HG03439 (cell line): ENCODE data around the gene SLC6A13.
"Not testable (repeated sequence)": the region's sequence is repeated elsewhere in the genome, so short reads cannot be mapped to it uniquely, and the experiment has no call there.

ENCODE experiments used
- ATAC-seq: cut with Tn5 transposase; IDR thresholded peaks from one replicate; pipeline ENCODE4 v1.9.1; 2021; ENCODE audit warnings: mild to moderate bottlenecking, moderate library complexity; ENCODE audit not compliant: unreplicated experiment

The SLC6A13 gene

DNA sequence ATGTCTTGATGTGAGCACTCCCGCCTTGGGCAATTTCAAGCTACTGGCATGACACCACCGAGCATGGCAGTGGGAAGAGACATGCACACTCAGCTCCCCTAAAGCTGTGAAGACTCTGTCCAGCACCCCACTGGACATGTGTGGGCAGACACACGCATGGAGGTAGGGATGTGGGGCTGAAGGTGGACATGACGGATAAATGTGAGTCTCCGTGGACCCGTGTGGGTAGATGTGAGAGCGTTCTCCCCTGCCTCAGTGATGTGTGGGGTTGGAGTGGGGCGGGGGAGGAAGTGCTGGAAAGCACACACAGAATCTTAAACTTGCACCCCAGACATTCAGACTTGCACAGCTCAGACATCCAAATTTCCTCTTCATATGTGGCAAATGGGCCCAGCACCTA is 61.3 kb downstream of the SLC6A13 start:
- ATAC-seq = no peak

DNA sequence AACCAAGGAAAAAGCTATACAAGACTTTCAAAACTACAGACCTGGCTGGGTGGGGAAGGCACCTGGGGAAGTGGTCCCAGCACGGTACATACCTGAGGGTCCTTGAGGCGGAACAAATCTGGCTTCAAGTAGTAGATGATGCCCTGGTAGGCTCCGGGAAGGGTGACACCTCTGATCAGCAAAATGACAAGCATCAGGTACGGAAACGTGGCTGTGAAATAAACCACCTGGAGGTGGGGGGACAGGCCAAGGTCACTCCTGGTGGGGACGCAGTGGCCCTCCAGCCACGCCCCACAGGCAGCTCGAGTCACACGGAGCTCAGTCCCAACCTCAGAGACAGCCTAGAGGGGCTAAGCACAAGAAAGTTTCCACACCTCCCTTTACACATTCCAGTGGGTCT is 63.9 kb downstream of the SLC6A13 start:
- no peak for ATAC-seq

DNA sequence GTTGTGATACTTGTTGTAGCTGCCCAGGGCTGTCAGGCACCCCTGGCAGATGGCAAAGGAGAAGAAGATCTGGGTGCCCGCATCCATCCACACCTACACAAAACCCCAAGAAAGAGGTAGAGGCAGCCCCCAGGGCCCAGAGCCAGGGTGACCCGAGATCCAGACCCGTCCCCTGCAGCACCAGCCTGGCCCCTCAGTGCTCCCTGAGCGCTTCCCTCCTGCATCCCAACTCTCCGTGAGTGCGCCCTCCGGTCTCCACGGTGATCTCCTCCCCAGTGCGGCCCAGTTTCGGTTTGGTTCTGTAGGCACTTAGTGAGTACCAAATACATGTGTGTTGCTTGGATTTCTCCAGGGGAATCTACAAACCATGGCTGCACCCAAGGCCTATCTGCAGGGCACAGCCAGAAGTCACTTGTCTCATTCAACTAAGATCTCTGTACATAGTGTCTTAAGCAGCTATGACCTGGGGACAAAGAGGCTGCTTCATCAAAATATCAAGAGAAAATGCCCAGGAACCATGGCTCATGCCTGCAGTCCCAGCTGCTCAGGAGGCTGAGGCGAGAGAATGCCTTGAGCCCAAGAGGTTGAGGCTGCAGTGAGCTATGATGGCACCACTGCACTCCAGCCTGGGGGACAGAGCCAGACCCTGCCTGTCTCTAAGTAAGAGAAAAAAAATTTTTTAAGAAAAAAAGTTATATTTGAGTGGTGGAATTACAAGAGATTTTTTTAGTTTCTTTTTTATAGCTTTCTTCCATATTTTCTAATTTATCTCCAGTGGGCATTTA is 64.5 kb downstream of the SLC6A13 start:
- no peak for ATAC-seq

DNA sequence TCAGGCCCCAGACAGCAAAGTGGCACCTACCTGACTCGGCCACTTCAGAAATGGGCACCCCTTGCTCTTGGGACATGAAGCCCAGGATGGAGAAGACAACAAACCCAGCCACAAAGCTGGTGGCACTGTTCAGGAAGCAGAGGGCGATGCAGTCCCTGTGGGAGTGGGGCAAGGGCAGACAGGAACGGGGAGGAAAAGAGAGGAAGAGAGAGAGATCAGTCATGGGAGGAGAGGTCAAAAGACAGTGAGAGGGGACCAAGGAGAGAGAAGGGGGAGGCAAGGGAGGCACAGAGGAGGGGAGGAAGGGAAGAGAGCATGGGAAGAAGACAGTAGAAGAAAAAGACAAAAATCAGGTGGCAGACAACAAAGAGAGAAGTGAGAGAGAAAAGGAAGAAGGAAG is 65.3 kb downstream of the SLC6A13 start:
- ATAC-seq = no peak

DNA sequence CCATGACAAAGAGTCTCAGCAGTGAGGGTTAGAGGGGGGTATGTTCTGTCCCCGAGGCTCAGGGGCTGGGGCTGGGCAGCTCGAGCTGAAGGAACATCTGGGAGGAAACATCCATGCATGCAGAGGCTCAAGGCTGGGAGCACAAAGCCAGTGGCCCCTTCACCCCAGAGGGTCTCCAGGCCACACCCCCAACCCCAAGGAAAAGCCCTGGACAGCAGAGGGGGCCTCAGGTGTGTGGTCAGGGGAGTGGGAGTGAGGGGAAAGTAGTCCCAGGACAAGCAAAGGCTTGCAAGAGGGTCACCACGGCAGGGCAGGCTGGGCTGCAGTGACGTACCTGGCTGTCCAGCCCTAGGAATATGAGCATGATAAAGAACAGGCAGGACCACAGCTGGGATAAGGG is 66.2 kb downstream of the SLC6A13 start:
- no peak for ATAC-seq

DNA sequence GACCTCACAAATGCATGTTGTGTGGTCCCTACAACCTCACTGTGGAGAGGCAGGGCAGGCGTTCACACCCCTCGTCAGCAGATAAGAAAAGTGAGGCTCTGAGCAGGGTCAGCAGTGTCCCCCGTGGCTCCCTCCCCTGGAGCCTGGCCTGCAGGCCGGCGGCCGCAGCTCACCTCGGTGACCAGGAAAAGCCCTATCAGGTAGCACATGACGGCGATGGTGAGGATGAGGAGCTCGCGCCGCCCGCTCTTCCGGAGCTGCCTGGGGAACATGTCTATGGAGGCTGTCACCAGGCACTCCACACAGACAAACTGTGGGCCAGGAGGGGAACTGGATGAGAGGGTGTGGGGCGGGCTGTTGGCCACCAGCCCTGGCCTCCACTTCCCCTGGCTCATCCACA is 66.7 kb downstream of the SLC6A13 start:
- no peak for ATAC-seq

DNA sequence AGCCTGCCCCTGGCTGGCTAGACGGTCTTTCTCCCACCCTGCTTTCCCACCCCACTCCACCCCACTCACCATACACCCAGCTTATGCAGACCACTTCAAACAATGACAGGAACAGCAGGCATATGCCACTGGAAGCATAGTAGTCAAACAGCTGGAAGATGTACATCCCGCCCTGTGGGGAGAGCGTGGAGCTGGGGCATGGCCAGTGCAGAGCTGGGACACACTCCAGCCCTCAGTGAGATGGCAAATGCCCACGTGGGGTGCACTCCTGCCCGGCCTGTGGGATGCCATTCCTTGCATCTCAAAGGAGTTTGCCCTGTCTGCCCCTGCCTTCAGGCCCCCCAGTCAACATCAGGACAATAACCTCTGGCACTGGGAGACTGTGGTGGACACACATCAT is 67.5 kb downstream of the SLC6A13 start:
- ATAC-seq = no peak

DNA sequence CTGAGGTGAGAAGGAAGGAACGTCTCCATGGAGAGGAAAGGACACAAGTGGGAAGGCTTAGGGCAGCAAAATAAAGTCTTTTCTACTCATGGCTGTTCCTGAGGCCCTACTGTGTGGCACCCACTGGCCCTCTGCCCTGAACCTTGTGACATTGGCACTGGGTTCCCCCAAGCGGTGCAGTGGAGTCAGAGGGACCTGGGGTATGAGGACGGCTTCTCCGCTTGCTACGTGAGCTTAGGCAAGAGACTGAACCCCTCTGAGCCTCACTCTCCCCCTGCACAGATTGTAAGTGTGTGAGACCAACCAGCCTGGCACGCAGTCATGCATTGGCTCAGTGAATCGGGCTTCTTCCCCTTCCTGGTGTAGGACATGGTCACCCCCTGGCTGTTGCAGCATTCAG is 68.4 kb downstream of the SLC6A13 start:
- ATAC-seq = no peak

DNA sequence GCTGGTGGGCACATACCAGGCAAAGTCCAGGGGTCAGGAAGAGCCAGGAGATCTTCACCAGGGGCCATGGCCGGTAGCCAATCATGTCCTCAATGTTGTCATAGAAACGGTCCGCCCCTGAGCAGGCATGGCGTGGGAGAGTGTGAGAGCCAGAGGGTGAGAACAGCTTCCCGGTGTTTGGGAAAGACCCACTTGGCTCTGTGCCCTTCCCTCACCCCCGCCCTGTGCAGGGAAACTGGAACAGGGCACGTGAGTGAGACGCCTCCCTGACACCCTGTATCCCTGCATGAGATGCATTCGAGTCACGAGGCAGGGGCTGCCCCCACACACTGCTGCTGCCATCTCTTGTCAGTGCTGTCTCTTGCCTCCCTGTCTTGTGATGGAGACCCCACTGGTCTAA is 69.4 kb downstream of the SLC6A13 start:
- no peak for ATAC-seq

DNA sequence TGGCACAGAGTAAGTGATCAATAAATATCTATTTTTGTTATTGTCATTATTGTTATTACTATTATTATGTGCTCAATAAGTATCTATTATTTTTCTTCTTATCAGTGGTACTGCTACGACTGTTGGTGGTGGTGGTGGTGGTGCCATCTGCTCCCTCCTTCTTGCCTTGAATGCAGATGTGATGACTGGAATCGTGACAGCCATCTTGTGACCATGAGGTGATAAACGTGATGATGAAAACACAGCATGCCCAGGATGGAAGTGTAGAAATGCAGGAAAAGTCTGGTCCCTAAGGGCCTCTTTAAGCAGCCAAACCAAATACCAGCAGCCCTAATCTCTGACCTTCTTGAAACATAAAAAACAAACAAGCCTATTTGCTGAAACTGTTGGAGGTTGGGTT is 71.1 kb downstream of the SLC6A13 start:
- ATAC-seq = no peak

DNA sequence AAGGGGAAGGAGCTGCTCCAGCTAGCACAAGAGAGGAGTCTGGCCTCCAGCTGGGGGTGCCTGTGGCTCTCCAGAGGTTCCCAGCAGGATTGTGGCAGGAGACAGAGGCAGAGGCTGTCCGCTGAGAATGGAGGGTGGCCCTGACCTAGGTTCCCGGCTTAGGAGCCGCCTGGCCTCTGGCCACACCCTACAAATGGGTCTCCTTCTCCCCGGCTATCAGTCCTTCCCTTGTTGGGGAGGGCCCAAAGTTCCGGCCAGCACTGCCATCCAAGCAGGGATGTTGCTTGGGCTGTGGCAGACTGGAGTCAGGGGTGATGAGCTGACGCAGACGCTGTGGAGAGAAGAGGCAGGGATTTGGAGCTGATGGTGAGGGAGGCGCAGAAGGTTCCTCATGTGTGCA is 71.8 kb downstream of the SLC6A13 start:
- ATAC-seq = no peak

DNA sequence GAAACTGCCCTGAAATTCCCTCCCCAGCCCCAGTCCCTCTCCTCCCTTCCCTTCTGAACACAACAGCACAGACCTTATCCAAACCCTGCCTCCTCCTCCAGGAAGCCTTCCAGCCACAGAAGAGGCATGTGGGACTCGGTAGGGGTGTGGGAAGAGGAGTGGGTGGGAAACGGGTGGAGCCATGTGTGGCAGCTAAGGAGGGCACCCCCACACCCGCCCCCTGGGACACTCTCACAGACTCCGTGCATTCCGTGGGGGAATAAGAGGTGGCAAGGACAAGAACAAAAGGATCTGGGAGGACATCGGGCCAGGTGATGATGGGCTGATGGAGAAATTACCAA is 73.0 kb downstream of the SLC6A13 start:
- ATAC-seq = no peak

DNA sequence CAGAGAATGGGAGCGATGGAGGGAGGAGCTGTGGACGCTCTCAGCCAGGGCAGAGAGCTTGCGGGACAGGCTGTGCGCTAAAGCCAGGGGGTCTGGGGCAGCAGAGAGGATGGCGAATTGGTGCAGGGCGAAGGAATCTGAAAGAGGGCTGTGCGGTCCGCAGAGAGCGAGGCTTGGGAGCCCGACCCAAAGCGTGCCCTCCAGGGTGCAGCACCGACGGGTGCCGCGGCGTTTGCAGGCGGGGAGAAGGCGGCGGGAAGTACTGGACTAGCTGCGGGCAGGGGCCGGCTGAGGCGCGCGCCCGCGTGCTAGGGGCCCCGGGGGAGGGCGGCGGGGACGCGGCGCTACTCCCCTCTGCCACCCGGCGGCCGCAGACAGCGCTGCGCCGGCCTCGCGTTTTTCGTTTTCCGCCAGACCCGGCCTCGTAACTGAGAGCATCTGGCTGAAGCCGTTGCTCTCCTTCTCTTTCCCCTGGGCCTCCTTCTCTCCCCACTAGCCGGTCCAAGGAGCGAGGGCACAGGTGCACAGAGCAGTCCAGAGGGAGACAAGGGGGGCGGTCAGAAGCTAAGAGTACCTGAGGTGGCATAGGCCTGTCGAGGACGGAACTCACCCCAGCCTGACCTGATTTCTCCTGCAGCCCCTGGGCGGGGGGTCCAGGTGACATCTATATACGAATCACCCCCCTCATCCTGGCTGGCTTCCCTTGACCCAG is 73.6 kb downstream of the SLC6A13 start:
- no peak for ATAC-seq

DNA sequence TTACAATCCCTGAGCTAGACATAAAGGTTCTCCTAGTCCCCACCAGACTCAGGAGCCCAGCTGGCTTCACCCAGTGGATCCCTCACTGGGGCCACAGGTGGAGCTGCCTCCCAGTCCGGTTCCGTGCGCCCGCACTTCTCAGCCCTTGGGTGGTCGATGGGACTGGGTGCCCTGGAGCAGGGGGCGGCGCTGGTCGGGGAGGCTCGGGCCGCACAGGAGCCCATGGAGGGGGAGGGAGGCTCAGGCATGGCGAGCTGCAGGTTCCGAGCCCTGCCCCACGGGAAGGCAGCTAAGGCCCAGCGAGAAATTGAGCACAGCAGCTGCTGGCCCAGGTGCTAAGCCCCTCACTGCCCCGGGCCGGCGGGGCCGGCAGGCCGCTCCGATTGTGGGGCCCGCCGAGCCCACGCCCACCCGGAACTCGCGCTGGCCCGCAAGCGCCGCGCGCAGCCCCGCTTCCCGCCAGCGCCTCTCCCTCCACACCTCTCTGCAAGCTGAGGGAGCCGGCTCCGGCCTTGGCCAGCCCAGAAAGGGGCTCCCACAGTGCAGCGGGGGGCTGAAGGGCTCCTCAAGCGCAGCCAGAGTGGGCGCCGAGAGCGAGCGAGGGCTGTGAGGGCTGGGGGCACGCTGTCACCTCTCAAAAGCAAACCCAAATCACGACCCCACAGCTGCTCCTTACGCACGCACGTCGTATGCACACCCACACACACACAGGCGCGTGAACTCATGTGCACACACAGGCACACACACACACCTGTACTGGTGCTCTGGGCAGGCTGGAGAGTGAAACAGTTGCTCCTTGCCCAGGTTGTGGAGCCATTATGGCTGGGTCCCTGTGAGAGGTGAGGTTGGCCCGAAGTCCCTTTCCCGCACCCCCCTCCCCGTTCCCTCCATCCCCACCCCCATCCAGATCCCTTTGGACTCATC is 74.4 kb downstream of the SLC6A13 start:
- not testable (repeated sequence) for ATAC-seq

DNA sequence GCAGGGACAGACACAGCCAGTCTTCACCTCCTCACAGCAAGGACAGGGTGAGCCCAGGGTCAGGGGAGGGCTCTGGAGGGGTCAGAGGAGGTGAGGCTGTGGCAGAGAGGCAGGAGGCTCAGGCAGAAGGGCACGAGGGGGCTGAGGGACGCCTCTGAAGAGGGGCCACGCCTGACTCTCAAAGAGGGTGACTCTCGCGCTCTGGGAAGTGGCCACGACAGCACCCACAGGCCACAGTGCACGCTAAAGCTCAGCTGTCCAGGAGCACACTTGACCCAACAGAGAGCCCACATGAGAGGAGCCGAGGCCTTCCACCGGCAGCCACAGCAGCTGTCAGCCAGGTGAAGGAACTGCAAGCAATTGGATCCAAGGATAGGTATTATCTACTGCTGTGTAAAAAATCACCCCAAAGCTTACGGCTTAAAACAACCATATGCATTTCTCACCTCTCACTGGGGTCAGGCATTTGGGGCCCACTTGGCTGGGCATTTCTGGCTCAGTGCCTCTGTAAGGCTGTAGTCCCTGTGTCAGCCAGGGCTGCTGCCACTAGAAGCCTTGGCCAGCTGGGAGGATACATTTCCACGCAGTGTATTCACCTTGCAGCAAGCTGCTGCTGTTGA is 76.5 kb downstream of the SLC6A13 start:
- no peak for ATAC-seq

DNA sequence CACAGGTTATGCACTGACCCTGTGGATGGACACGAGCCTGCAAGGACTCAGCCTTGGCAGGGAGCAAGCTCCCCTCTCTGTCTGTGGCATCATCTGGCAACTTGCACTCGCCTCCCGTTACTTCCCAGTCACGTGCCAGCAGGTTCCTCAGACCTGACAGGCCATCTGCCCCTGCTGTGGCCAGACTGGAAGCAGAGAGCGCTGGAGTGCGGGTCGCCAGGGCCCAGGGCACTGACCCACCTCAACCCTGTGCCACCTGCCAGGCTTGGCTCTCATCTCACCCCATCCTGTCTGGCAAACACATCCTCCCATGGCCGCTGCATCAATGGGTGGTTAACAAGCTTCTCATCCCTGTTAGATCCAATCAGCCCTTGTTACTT is 77.1 kb downstream of the SLC6A13 start:
- ATAC-seq = no peak

DNA sequence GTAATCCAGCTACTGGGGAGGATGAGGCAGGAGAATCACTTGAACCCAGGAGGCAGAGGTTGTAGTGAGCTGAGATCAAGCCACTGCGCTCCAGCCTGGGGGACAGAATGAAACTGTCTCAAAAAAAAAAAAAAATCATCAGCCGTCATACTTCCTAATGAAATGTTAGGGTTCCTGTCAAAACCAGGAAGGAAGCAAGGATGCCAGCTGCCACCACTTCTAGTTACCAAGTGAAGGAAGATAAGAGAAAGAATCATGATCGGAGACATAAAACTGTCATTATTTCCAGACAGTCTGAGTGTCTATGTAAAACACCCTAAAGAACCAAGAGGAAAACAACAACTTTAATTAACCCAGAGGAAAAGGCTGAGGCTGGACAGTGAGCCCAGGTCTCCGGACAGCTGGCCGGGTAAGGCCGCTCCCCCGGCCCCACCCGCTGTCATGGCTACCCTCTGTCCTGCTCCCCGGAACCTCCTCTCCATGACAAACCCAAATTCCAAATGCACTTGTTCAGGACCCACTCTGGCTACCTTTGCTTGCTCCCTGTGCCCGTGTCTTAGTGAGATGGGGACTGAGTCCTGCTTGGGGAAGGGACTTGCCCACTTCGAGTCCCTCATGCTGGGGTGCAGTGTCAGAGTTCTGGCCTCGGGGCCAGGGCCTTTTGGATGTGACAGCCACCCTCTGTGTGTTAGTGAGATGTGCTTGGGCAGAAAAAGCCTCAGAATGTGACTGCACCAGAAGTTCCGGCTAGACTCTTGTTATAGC is 77.6 kb downstream of the SLC6A13 start:
- ATAC-seq = no peak

DNA sequence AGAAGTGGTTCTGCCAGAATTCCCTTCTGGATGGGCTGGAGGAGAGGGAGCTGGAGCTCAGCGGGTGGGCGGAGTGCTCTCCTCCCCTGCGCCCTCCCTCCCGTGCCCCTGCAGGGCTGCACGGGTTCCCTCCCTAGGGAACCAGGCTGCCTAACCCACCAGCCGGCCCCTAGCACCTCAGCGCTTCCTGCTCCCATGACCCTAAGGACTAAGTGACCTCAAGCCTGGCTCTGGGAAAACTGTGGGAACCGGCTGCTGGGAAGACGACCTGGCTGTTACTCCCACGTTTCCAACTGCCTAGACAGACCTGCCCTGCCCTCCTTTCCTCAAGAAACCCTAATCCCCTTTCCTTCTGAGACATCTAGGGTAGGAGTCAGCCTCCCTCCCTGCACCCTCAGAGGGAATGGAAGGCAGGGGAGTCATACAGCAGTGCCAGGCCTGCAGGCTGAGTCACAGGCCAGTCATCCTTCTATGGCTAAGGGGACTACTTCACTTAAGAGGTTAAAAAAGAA is 80.2 kb downstream of the SLC6A13 start:
- ATAC-seq = no peak

DNA sequence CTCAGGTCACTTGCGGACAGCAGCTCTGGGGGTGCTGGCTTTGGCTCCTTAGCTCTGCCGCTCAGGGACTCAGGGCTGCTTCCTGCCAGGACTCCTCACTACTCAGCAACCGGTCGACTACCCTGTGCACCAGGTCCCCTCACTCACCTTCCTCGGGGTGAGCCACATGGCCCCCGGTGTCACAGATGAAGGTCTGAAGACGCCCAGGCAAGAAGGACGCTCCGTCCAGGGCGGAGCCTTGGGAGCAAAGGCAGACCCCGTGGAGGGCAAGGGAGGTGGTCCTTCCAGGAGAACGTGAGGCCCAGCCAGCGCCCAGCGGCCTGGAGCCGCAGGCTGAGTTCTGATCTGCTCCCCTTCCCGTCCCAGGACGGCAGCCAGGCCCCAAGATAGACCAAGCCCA is 80.7 kb downstream of the SLC6A13 start:
- ATAC-seq = no peak

DNA sequence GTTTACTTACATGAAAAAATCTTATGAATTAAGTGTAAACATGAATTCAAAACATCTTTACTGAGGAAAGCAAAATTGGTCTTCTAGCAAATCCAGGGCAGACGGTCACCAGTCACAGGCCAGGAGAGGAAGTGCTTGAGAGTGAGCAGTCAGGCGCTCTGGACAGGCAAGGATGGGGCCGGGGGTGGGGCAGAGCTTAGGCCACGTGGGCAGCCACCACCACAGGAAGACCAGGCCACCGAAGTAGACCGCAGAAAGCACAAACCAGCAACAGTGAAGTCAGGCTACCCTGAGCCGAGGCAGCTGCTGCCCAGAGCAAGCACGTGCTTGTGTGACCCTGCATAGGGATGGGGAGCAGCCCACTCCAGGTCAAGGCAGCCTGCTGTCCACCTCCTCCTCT is 82.2 kb downstream of the SLC6A13 start:
- ATAC-seq = no peak
